ENCODE results near the gene RASA4B.

- no peak for TF ChIP-seq CTCF (IDR thresholded peaks at IDR 0.05 in 2 of 3, conservative IDR thresholded peaks at IDR 0.05 in 1 of 3; ENCODE audit: borderline replicate concordance in 1 of 3, insufficient read depth in 1 of 3, low read depth in 2 of 3, low read length in 2 of 3)
- no peak for TF ChIP-seq POLR2A (IDR thresholded peaks at IDR 0.05; ENCODE audit: borderline replicate concordance, extremely low read depth, insufficient read depth, insufficient read length)
- TF ChIP-seq SRF (IDR thresholded peaks at IDR 0.05; ENCODE audit: low read depth): no peak
These were observed 66.1 kb downstream of the RASA4B start for GRCh38 chr7:102451371-102452054.
